Panc1 (cell line): ENCODE results near the gene TSPAN10. TPM values are rescaled to one million over a fixed set of nuclear protein-coding genes. Genes with fewer than 3 reads are reported as not detected.

Experiments used
- ATAC-seq: fragments of 200-7000 bp; cut with Tn5 transposase; 2 replicates; pipeline ENCODE4 v1.9.1; 2020; ENCODE audit warnings: mild to moderate bottlenecking, moderate library complexity
- BruUV-seq: library from RNA; stranded (reverse); fragments of 400-500 nt; replicated peaks from 2 replicates; lab custom pipeline; 2021; lab: Mats Ljungman, UMichigan
- CTCF ChIA-PET: fragments of 300-600 bp; sonication (Branson Sonifier 250); formaldehyde crosslinking; loops from one replicate; lab custom pipeline; 2022; ENCODE audit warnings: antibody characterized with exemption; lab: Charles Lee
- POLR2A ChIA-PET: fragments of 300-600 bp; sonication (Branson Sonifier 250); formaldehyde crosslinking; loops from one replicate; lab custom pipeline; 2022; ENCODE audit warnings: antibody characterized with exemption; lab: Charles Lee
- DNase-seq: peaks from one replicate; pipeline ENCODE4 v3.0.0-alpha.2; 2010; ENCODE audit warnings: low read depth, low spot score
- H3K27ac ChIP-seq: 2 replicates; pipeline ENCODE4 v1.5.1; 2011; ENCODE audit warnings: mild to moderate bottlenecking, low read length, inconsistent platforms
- H3K27me3 ChIP-seq: fragments of 200-500 bp; sonication (Bioruptor generic); 2 replicates; pipeline ENCODE4 v1.6.0; 2014; ENCODE audit warnings: low read length, inconsistent platforms; ENCODE audit not compliant: control insufficient read depth, insufficient read depth
- H3K36me3 ChIP-seq: fragments of 200-500 bp; sonication (Bioruptor generic); 2 replicates; pipeline ENCODE4 v1.5.1; 2014; ENCODE audit warnings: inconsistent platforms, mild to moderate bottlenecking, low read length, moderate library complexity; ENCODE audit not compliant: control insufficient read depth, insufficient read depth
- H3K4me1 ChIP-seq: 2 replicates; pipeline ENCODE4 v1.5.1; 2011; ENCODE audit warnings: inconsistent platforms, mild to moderate bottlenecking, low read length, moderate library complexity; ENCODE audit not compliant: control insufficient read depth, insufficient read depth
- H3K4me3 ChIP-seq, 2 experiments: 2 replicates each; pipeline ENCODE4 v1.5.1; 2011 to 2012; ENCODE audit warnings: low read depth in 2 of 2, low read length in 2 of 2, mild to moderate bottlenecking in 2 of 2, inconsistent platforms in 1 of 2, moderate library complexity in 1 of 2
- H3K9me3 ChIP-seq: fragments of 200-500 bp; sonication (Bioruptor generic); 2 replicates; pipeline ENCODE4 v1.5.1; 2014; ENCODE audit warnings: low read depth, mild to moderate bottlenecking, inconsistent platforms, low read length, moderate library complexity; ENCODE audit not compliant: control insufficient read depth, insufficient read depth
- CTCF ChIP-seq: fragments of 450-650 bp; IDR thresholded peaks from 2 replicates; pipeline ENCODE4 v1.5.1; 2017; ENCODE audit warnings: mild to moderate bottlenecking
- POLR2AphosphoS5 ChIP-seq: IDR thresholded peaks from 2 replicates; pipeline ENCODE4 v1.6.1; 2012; ENCODE audit warnings: mild to moderate bottlenecking, low read depth, low read length, moderate library complexity
- REST ChIP-seq, 2 experiments: IDR thresholded peaks; 2 replicates each; pipeline ENCODE4 v1.6.1; 2011 to 2012; ENCODE audit warnings: low read depth in 2 of 2, control low read depth in 1 of 2, low read length in 1 of 2, mild to moderate bottlenecking in 1 of 2, moderate library complexity in 1 of 2; ENCODE audit not compliant: insufficient read depth in 1 of 2
- SIN3A ChIP-seq: IDR thresholded peaks from 2 replicates; pipeline ENCODE4 v1.6.1; 2012; ENCODE audit warnings: low read depth, mild to moderate bottlenecking, low read length, moderate library complexity, borderline replicate concordance; ENCODE audit not compliant: insufficient read depth
- TCF7L2 ChIP-seq: IDR thresholded peaks from 2 replicates; pipeline ENCODE4 v1.6.1; 2011; ENCODE audit warnings: mild to moderate bottlenecking, low read depth, low read length, inconsistent platforms
- in situ Hi-C: cut with HindIII; loops from 2 replicates; pipeline ENCODE4 v1.10.0; 2016; ENCODE audit warnings: low sequenced_read_pairs, low pct_unique_long_range_greater_than_20kb
- intact Hi-C: fragments of 100-400 bp; cut with micrococcal nuclease; formaldehyde crosslinking; loops from one replicate; pipeline ENCODE4 v1.10.0; 2022; ENCODE audit not compliant: unreplicated experiment
- total RNA-seq: library from RNA; stranded (reverse); gene quantifications from one replicate; pipeline ENCODE4 v1.2.1, GENCODE V29; 2021; ENCODE audit not compliant: unreplicated experiment

The TSPAN10 gene
- total RNA-seq, 1 experiment from 2014 or later = 4.8 TPM

GRCh38 chr17:81680150-81680549 lies 43.2 kb downstream of the TSPAN10 start:
- CTCF ChIA-PET = interaction anchor here (0.7 kb wide), 1 partner anchor 13 kb away, joined by 5 read pairs; no protein-coding TSS in a partner anchor
- TF ChIP-seq POLR2AphosphoS5 = no peak
- TF ChIP-seq TCF7L2 = no peak
- in situ Hi-C loops = no loop called here
- Histone ChIP-seq H3K4me1 (peaks cover 17% of the 10 kb centered on the region), H3K4me3 (no peak overlapping the region), H3K9me3 (no peaks in the 10 kb centered on the region), H3K36me3 (peaks cover 11% of the 10 kb centered on the region; the same call in 1 of the 2 replicates), H3K27ac (no peak overlapping the region), H3K27me3 (no peaks in the 10 kb centered on the region)
- POLR2A ChIA-PET = interaction anchor here (0.6 kb wide), 1 partner anchor 116 kb away, joined by 5 read pairs; no protein-coding TSS in a partner anchor
- no peak for DNase-seq
- ATAC-seq = no peak
- intact Hi-C loops = no loop called here
- BruUV-seq = no TSS peak

GRCh38 chr17:81681672-81682071 lies 44.7 kb downstream of the TSPAN10 start:
- H3K27me3 ChIP-seq = no peaks in the 10 kb centered on the region
- ATAC-seq = no peak
- ChIA-PET POLR2A (no interaction called here), CTCF (no interaction called here)
- peaks cover 23% of the 10 kb centered on the region for H3K4me1 ChIP-seq
- H3K9me3 ChIP-seq = no peaks in the 10 kb centered on the region
- TF ChIP-seq REST (IDR thresholded peaks at IDR 0.05; ENCODE audit: insufficient read depth in 1 of 2, low read depth in 2 of 2, low read length in 1 of 2) (no peak), POLR2AphosphoS5 (no peak), TCF7L2 (no peak), CTCF (no peak), SIN3A (no peak)
- intact Hi-C loops = no loop called here
- no TSS peak for BruUV-seq
- peak overlapping the region in 1 of 2 experiments; percentile 78; a peak in 1 of 4 replicates for H3K4me3 ChIP-seq
- DNase-seq = no peak
- peaks cover 11% of the 10 kb centered on the region; the same call in 1 of the 2 replicates for H3K36me3 ChIP-seq
- no peak overlapping the region; the same call in 1 of the 2 replicates for H3K27ac ChIP-seq
- in situ Hi-C loops = no loop called here

GRCh38 chr17:81682565-81683207 lies 45.7 kb downstream of the TSPAN10 start:
- intact Hi-C loops (no loop called here), in situ Hi-C loops (no loop called here)
- BruUV-seq = no TSS peak

More at GRCh38 chr17:81682565-81683207, 45.7 kb downstream of the TSPAN10 start:
- ChIA-PET POLR2A (interaction anchor here (1.1 kb wide), 1 partner anchor 17 kb away, joined by 3 read pairs; no protein-coding TSS in a partner anchor), CTCF (no interaction called here)
- Histone ChIP-seq H3K4me3 (peak overlapping the region; percentile 71 to 78), H3K27ac (peak overlapping the region; percentile 93), H3K27me3 (no peaks in the 10 kb centered on the region), H3K4me1 (peaks cover 23% of the 10 kb centered on the region), H3K9me3 (no peaks in the 10 kb centered on the region), H3K36me3 (peaks cover 15% of the 10 kb centered on the region; the same call in 1 of the 2 replicates)
- TF ChIP-seq CTCF = no peak
- TF ChIP-seq POLR2AphosphoS5 = no peak
- TF ChIP-seq TCF7L2 = no peak
- TF ChIP-seq REST (IDR thresholded peaks at IDR 0.05; ENCODE audit: insufficient read depth in 1 of 2, low read depth in 2 of 2, low read length in 1 of 2) = no peak
- no peak for TF ChIP-seq SIN3A
- no peak for ATAC-seq
- no peak for DNase-seq
